Upper lobe of left lung (tissue), 6 donors: ENCODE results near the gene IL16. TPM values are rescaled to one million over a fixed set of nuclear protein-coding genes. Genes with fewer than 3 reads are reported as not detected.

Experiments used
- ATAC-seq, 2 donors: fragments of 200-7000 bp; cut with Tn5 transposase; one replicate each; pipeline ENCODE4 v1.9.1; 2022; ENCODE audit warnings: mild to moderate bottlenecking in 2 of 2, moderate library complexity in 2 of 2; ENCODE audit not compliant: low FRiP score in 2 of 2
- DNase-seq, 2 donors: peaks; one replicate each; pipeline ENCODE4 v3.0.0-alpha.2; 2019 to 2020
- H3K27ac ChIP-seq, 4 donors: fragments of 200-600 bp; sonication (generic); one replicate each; pipeline ENCODE4 v1.5.1; 2016 to 2019
- H3K27me3 ChIP-seq, 4 donors: fragments of 200-600 bp; sonication (generic); one replicate each; pipeline ENCODE4 v1.5.1; 2017 to 2019
- H3K36me3 ChIP-seq, 4 donors: fragments of 200-600 bp; sonication (generic); one replicate each; pipeline ENCODE4 v1.5.1; 2016 to 2019
- H3K4me1 ChIP-seq, 4 donors: fragments of 200-600 bp; sonication (generic); one replicate each; pipeline ENCODE4 v1.5.1; 2018 to 2019
- H3K4me3 ChIP-seq, 4 donors: fragments of 200-600 bp; sonication (generic); one replicate each; pipeline ENCODE4 v1.5.1; 2017 to 2019; ENCODE audit warnings: mild to moderate bottlenecking in 2 of 4, moderate library complexity in 1 of 4
- H3K9me3 ChIP-seq, 4 donors: fragments of 200-600 bp; sonication (generic); one replicate each; pipeline ENCODE4 v1.5.1; 2018 to 2019
- CTCF ChIP-seq, 6 experiments: fragments of 450-650 bp in 4 of 6; fragments of 200-600 bp in 2 of 6; sonication (generic) in 2 of 6; IDR thresholded peaks; one replicate each; pipeline ENCODE4 v1.5.1; 2016 to 2019; ENCODE audit warnings: antibody characterized with exemption in 6 of 6
- EP300 ChIP-seq, 4 donors: sonication (generic); formaldehyde crosslinking; IDR thresholded peaks; one replicate each; pipeline ENCODE4 v1.5.1; 2017; ENCODE audit warnings: antibody characterized with exemption in 4 of 4, control low read depth in 2 of 4
- POLR2A ChIP-seq, 4 donors: fragments of 450-650 bp; IDR thresholded peaks; one replicate each; pipeline ENCODE4 v1.5.1; 2016 to 2017; ENCODE audit warnings: antibody characterized with exemption in 4 of 4, mild to moderate bottlenecking in 2 of 4
- POLR2AphosphoS5 ChIP-seq, 2 donors: sonication (generic); formaldehyde crosslinking; IDR thresholded peaks; one replicate each; pipeline ENCODE4 v1.5.1; 2017; ENCODE audit warnings: antibody characterized with exemption in 2 of 2
- WGBS, 2 donors: methylation state at CpG; one replicate each; pipeline ENCODE4 v1.1.5; 2017 to 2018; 5-methylcytosine and 5-hydroxymethylcytosine counted together
- total RNA-seq, 6 donors: library from RNA; depleted of rRNA in 4 of 6; stranded (reverse); fragments of >200 nt in 4 of 6; gene quantifications; one replicate each; pipeline versions ENCODE4 v1.1.0 to v1.2.1, GENCODE V29; 2016 to 2021
- donor health status: DM: no; HTN: no; CAD: no; lungs with moderate emphysema.
- donor health status: DM: no; HTN: yes; CAD: no; lungs with severe emphysema.

Gene IL16
- total RNA-seq, 6 donors from 2014 or later = 18.9 to 102 (median 31.8) TPM

GRCh38 chr15:81174125-81174791 lies 22.4 kb upstream of the IL16 start:
- TF ChIP-seq EP300 (IDR thresholded peaks at IDR 0.05) (no peak), CTCF (IDR thresholded peaks at IDR 0.05) (no peak), POLR2A (IDR thresholded peaks at IDR 0.05) (no peak), POLR2AphosphoS5 (IDR thresholded peaks at IDR 0.05) (no peak)

GRCh38 chr15:81174792-81175327 lies 21.8 kb upstream of the IL16 start:
- TF ChIP-seq CTCF (IDR thresholded peaks at IDR 0.05) = no peak
- TF ChIP-seq POLR2A (IDR thresholded peaks at IDR 0.05) = no peak
- no peak for TF ChIP-seq POLR2AphosphoS5 (IDR thresholded peaks at IDR 0.05)
- TF ChIP-seq EP300 (IDR thresholded peaks at IDR 0.05) = no peak
- 79 to 100% methylated on average over 1 of the region's 1 CpG for WGBS, 2 donors
- H3K36me3 ChIP-seq = no peaks in the 10 kb centered on the region
- no peak overlapping the region for H3K4me3 ChIP-seq
- H3K27ac ChIP-seq = no peak overlapping the region
- no peaks in the 10 kb centered on the region for H3K9me3 ChIP-seq
- no peak for ATAC-seq
- DNase-seq = no peak
- H3K4me1 ChIP-seq = peaks cover 0 to 2% (median 0%) of the 10 kb centered on the region in 4 donors
- H3K27me3 ChIP-seq = no peaks in the 10 kb centered on the region

More at GRCh38 chr15:81174125-81174791, 22.4 kb upstream of the IL16 start:
- DNase-seq (no peak), ATAC-seq (no peak)
- 69 to 78% methylated on average over 2 of the region's 2 CpGs for WGBS, 2 donors
- H3K4me1 ChIP-seq = peaks cover 0 to 2% (median 0%) of the 10 kb centered on the region in 4 donors
- no peaks in the 10 kb centered on the region for H3K27me3 ChIP-seq
- H3K4me3 ChIP-seq = no peak overlapping the region
- H3K36me3 ChIP-seq = no peaks in the 10 kb centered on the region
- no peaks in the 10 kb centered on the region for H3K9me3 ChIP-seq
- no peak overlapping the region for H3K27ac ChIP-seq

GRCh38 chr15:81175496-81175895 lies 21.2 kb upstream of the IL16 start:
- ATAC-seq (no peak), DNase-seq (no peak)
- Histone ChIP-seq H3K4me3 (no peak overlapping the region), H3K36me3 (no peaks in the 10 kb centered on the region), H3K9me3 (no peaks in the 10 kb centered on the region), H3K27me3 (no peaks in the 10 kb centered on the region), H3K4me1 (peaks cover 0 to 2% (median 0%) of the 10 kb centered on the region in 4 donors), H3K27ac (peak overlapping the region in 1 of 4 donors; percentile 13)
- 96% methylated on average over 1 of the region's 1 CpG for WGBS, 2 donors
- no peak for TF ChIP-seq CTCF (IDR thresholded peaks at IDR 0.05)
- no peak for TF ChIP-seq POLR2AphosphoS5 (IDR thresholded peaks at IDR 0.05)
- TF ChIP-seq POLR2A (IDR thresholded peaks at IDR 0.05) = no peak
- no peak for TF ChIP-seq EP300 (IDR thresholded peaks at IDR 0.05)

GRCh38 chr15:81176291-81176893 lies 20.3 kb upstream of the IL16 start:
- Histone ChIP-seq H3K27ac (peak overlapping the region; percentile 38 to 71 (median 58)), H3K27me3 (no peaks in the 10 kb centered on the region), H3K9me3 (no peaks in the 10 kb centered on the region), H3K4me1 (peaks cover 0 to 4% (median 1%) of the 10 kb centered on the region in 4 donors), H3K36me3 (no peaks in the 10 kb centered on the region), H3K4me3 (no peak overlapping the region)
- ATAC-seq (peak; percentile 56 to 87), DNase-seq (peak in 1 of 2 donors; percentile 56)
- no peak for TF ChIP-seq EP300 (IDR thresholded peaks at IDR 0.05)
- no peak for TF ChIP-seq POLR2AphosphoS5 (IDR thresholded peaks at IDR 0.05)
- TF ChIP-seq POLR2A (IDR thresholded peaks at IDR 0.05) = no peak
- TF ChIP-seq CTCF (IDR thresholded peaks at IDR 0.05) = no peak
- 83 to 85% methylated on average over 6 to 16 of the region's 16 CpGs for WGBS, 2 donors
